ENCODE measurements around the gene SYNGR3.

The SYNGR3 gene

DNA sequence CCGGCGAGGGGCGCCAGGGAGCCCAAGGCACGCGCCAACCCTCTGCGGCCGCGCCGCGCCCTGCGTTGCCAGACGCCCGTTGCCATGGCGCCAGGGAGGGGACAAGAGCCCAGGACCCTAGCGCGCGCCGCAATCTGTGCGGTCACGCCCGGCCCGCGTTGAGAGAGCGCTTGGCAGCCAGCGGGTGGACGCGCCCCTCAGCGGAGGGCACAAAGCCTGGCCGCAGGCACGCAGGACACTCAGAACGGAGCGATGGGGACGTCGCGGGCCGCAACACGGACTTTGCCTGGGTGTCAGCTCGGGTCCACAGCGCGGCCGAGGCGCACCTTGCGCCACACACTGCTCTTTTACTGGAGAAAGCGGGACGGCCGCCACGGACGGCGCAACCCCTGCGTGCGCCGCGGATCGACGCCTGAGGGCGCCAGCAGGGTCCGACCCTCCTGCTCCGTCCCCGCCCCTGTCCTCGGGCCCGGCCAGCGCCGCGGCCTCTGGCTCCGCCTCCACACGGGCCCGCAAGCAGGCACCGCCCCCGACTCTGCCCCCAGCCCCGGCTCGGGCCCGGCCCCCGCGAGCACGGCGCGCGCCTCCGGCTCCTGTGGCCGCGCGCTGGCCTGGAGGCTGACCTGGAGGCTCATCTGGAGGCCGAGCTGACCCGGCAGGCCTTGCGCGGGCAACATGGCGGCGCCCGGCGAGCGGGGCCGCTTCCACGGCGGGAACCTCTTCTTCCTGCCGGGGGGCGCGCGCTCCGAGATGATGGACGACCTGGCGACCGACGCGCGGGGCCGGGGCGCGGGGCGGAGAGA lies 6.0 kb upstream of the SYNGR3 start, which contains the start of gene GFER:
Gene GFER, plus strand, starts transcription at position 650 of the 803 bp plus-strand sequence. Its CDS starts 26 bp downstream, at position 676.
- TF ChIP-seq, protein P1, sequence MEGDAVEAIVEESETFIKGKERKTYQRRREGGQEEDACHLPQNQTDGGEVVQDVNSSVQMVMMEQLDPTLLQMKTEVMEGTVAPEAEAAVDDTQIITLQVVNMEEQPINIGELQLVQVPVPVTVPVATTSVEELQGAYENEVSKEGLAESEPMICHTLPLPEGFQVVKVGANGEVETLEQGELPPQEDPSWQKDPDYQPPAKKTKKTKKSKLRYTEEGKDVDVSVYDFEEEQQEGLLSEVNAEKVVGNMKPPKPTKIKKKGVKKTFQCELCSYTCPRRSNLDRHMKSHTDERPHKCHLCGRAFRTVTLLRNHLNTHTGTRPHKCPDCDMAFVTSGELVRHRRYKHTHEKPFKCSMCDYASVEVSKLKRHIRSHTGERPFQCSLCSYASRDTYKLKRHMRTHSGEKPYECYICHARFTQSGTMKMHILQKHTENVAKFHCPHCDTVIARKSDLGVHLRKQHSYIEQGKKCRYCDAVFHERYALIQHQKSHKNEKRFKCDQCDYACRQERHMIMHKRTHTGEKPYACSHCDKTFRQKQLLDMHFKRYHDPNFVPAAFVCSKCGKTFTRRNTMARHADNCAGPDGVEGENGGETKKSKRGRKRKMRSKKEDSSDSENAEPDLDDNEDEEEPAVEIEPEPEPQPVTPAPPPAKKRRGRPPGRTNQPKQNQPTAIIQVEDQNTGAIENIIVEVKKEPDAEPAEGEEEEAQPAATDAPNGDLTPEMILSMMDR (IDR thresholded peaks at IDR 0.05) = peak; percentile 52

DNA sequence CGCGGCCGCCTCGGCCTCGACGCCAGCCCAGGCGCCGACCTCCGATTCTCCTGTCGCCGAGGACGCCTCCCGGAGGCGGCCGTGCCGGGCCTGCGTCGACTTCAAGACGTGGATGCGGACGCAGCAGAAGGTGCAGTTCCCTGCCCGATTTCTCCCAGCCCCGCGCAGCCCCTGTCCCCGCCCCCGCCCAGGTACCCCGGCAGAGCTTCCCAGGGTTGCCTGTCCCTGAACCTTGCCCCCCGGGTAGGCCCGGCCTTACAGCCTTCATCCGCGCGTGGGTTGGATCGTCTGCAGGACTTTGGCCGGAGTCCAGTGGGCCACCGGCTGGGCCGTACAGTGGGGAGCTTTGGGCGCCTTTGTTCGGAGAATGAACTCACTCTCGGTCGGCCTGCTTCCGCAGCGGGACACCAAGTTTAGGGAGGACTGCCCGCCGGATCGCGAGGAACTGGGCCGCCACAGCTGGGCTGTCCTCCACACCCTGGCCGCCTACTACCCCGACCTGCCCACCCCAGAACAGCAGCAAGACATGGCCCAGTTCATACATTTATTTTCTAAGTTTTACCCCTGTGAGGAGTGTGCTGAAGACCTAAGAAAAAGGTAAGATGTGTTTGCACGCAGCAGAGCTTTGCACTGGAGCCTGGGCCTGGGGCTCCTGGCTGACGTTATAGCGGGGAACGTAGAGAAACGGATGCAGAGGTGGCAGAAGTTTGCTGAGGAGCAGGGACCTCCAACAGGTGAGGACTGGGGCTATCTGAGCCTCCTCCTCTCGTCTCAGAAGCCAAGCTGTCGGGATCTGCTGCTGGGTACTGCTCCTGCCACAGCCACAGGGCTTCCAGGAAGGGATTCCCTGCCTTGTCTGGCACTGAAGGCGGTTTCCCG lies 5.2 kb upstream of the SYNGR3 start:
- TF ChIP-seq, protein P1 (IDR thresholded peaks at IDR 0.05) = no peak

DNA sequence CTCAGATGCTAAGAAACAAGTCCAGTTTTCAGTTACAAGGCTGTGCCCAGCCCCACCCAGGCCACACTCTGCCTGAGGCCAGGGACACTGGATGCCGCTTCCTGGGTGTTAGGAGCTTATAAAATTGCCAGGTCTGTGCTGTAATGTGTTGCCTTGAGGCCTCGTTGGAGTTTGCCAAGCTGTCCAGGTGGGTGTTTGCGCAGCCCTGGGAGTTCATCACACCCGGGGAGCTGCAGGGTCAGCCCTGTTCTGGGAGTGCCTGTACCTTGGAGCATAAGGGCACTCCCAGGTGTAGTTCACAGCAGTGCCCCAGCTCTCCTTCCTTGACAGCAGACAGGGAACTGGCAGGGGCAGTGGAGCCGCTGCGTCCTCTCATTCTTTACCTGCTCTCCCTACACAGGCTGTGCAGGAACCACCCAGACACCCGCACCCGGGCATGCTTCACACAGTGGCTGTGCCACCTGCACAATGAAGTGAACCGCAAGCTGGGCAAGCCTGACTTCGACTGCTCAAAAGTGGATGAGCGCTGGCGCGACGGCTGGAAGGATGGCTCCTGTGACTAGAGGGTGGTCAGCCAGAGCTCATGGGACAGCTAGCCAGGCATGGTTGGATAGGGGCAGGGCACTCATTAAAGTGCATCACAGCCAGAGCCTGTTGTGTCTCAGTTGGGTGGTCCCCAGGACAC lies 4.2 kb upstream of the SYNGR3 start:
- TF ChIP-seq, protein P1 (IDR thresholded peaks at IDR 0.05) = no peak

DNA sequence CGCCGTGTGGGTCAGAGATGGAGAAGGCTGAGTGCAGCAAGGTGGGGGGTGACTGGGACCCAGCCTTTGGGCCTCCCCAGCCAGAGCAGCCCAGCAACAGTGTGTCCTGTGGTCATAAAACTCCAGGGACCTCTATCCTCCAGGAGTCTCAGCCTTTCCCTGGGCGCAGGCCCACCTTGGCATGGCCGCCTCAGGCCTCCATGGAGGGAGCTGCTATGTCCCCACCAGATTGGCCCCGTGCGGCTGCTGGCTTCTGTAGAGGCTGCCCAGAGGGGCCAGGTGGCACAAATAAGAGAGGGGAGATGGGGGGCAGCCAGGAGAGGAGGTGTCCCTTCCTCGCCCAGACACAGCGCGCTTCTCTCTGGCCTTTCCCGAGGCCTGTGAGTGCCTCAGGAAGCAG lies 2.6 kb upstream of the SYNGR3 start:
- TF ChIP-seq, protein P1 (IDR thresholded peaks at IDR 0.05) = no peak

DNA sequence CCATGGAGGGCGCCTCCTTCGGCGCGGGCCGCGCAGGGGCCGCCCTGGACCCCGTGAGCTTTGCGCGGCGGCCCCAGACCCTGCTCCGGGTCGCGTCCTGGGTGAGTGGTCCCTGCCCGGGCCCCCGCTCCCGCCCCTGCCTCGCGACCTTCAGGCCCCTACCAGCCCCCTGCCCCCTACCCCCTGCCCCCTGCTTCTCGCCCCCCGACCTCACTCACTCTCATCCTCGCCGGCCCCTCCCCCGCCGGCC lies 256 bp downstream of the SYNGR3 start:
- TF ChIP-seq, protein P1 (IDR thresholded peaks at IDR 0.05) = no peak

DNA sequence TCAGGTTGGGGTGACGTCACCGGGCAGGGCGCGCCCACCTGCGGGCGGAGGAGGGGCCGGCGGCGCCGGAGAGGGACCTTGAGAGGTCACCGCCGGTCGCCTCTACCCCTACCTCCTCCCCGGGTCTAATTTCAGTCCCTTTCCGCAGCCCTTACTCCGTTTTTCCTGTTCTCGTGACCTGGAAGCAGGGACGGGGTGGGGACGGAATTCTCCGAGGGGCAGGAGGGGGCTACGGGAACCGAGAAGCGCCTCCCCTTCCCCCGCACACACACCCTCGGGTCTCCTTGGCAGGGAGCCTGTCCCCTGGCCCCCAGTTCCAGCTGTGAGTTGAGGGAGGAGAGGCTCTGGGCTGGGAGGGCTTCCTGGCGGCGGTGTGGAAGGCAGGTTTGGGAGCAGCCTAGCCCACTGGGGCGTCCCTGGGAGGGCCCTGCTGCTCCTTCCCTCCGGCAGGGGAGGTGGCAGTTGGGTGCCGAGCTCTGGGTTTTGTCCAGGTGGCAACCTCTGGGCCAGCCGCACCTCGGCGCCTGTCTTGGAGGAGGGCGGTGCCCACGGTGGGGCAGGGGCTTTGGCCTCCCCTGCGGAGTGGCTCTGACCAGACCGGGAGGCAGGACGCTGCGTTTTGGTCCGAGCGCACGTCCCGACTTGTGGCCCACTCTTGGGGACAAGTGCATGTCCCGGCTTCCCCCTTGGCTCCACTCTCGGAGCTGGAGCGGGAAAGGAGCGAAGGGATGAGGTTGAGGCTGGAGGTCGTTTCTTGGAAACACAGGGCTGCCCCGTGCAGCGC lies 773 bp downstream of the SYNGR3 start:
- TF ChIP-seq, protein P1 (IDR thresholded peaks at IDR 0.05) = no peak

DNA sequence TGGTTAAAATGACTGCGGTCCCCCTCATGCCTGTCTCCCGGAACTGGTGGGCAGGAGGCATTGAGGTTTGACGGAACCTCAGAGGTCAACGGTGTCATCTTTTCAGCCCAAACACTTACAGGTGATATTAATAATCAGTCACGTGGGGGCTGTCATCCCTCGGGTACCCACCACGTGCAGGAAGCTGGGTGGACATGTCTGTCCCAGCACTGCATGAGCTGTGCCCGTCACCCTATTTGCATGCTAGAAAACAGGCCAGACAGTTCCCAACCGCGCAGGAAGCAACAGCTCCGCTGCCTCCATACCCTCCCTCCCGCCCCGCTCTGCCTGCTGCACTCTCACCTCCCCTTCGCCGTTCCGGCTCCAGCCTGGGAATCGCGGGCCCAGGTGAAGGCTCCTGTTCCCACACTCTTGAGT lies 1.4 kb downstream of the SYNGR3 start:
- TF ChIP-seq, protein P1 (IDR thresholded peaks at IDR 0.05) = no peak
